Caki2 (cell line): Measurements from ENCODE around the gene SAPCD2. TPM values are rescaled to one million over a fixed set of nuclear protein-coding genes. Genes with fewer than 3 reads are reported as not detected.
A peak's percentile ranks its signal among the peaks of the same experiment; 100 is the strongest.
"Not testable (repeated sequence)": the region's sequence is repeated elsewhere in the genome, so short reads cannot be mapped to it uniquely, and the experiment has no call there.

Experiments used
- DNase-seq: peaks from one replicate; pipeline ENCODE4 v3.0.0-alpha.2; 2015; ENCODE audit warnings: low read depth
- in situ Hi-C: cut with HindIII; loops from 2 replicates; pipeline ENCODE4 v1.10.0; 2016; ENCODE audit warnings: low sequenced_read_pairs, low pct_unique_long_range_greater_than_20kb, mixed read lengths
- total RNA-seq: library from RNA; depleted of rRNA; stranded (reverse); fragments of >200 nt; shearing (Covaris generic); gene quantifications from 2 replicates; pipeline ENCODE4 v1.2.3, GENCODE V29; 2014; ENCODE audit warnings: low replicate concordance; rRNA removed

SAPCD2 gene, protein sequence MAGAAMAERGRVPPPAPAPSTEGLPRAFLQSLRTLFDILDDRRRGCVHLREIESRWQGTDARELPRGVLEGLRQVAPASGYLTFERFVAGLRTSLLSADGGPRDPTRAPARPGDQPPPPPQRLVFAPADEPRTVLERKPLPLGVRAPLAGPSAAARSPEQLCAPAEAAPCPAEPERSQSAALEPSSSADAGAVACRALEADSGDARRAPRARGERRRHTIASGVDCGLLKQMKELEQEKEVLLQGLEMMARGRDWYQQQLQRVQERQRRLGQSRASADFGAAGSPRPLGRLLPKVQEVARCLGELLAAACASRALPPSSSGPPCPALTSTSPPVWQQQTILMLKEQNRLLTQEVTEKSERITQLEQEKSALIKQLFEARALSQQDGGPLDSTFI
- 51.2 and 55.0 TPM in 2 replicates for total RNA-seq

DNA sequence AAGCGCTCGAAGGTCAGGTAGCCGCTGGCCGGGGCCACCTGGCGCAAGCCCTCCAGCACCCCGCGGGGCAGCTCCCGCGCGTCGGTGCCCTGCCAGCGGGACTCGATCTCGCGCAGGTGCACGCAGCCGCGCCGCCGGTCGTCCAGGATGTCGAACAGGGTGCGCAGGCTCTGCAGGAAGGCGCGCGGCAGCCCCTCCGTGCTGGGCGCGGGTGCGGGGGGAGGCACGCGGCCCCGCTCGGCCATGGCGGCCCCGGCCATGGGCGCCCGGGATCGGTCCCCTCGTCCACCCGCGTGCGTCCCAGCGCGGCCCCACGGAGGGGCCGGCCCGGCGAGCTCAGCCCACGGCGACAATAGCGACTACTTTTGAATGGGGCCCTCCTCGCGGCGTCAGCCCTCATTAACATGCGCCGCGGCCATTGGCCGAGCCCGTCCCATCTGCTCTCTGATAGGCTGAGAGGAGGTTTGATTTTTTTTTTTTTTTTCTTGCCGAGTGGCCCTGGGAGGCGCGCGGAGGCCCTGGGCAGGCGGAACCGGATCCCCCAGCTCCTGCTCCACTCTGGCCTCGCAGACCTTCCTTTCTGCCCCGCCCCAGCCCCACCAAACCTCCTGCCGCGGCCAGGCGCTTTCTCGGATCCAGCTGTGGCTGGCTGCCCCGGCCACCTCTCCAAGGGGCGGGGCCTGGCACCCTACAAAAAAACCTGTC is at the start of gene SAPCD2:
TSS of gene SAPCD2 (minus strand) at position 357 of the 705 bp plus-strand sequence. CDS start at position 260, 97 bp downstream.
- peak; percentile 96 for DNase-seq
- in situ Hi-C loops: no loop called here

DNA sequence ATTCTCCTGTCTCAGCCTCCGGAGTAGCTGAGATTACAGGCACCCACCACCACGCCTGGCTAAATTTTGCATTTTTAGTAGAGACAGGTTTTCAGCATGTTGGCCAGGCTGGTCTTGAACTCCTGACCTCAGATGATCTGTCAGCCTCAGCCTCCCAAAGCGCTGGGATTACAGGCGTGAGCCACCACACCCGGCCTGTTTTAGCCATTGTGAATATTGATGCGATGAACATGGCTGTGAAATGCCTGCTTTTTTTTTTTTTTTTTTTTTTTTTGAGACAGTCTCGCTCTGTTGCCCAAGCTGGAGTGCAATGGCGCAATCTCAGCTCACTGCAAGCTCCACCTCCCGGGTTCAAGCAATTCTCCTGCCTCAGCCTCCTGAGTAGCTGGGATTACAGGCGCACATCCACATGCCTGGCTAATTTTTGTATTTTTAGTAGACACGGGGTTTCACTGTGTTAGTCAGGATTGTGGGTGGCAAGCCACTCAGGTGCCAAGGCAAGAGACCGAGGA is 47.8 kb upstream of the SAPCD2 start:
- DNase-seq, in situ Hi-C loops: not testable (repeated sequence)

DNA sequence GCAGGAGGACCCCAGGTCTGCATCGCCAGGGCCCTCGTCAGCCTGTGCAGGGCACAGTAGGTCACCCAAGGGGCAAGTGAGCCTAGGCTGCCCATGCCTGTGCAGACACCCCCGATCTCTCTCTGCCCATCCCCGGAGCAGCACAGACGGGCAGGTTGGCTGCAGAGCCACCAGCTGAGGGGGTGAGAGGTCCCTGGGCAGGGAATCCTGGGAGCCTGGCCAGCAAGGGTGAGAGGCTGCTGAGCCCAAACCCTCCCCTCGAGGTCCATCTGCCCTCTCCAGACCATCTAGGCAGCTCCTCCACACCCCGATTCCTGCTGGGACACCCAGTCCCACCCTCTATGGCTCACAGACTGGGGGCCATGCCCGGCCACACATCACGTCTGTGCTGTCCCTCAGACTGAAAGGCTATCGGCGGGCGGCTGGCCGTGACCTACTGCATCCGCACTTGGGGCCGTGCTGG is 46.9 kb upstream of the SAPCD2 start:
- in situ Hi-C loops: no loop called here
- DNase-seq: no peak

DNA sequence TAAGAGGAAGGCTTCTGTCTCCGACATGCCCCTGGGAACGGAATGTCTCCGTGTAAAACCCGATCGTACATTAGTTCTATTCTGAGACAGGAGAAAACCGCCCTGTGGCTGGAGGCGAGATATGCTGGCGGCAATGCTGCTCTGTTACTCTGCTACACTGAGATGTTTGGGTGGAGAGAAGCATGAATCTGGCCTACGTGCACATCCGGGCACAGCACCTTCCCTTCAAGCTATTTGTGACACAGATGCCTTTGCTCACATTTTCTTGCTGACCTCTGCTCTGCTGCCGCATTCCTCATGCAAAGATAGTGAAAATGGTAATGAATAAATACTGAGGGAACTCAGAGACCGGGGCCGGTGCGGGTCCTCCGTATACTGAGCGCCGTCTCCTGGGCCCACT is 46.4 kb upstream of the SAPCD2 start:
- in situ Hi-C loops: no loop called here
- DNase-seq: no peak

DNA sequence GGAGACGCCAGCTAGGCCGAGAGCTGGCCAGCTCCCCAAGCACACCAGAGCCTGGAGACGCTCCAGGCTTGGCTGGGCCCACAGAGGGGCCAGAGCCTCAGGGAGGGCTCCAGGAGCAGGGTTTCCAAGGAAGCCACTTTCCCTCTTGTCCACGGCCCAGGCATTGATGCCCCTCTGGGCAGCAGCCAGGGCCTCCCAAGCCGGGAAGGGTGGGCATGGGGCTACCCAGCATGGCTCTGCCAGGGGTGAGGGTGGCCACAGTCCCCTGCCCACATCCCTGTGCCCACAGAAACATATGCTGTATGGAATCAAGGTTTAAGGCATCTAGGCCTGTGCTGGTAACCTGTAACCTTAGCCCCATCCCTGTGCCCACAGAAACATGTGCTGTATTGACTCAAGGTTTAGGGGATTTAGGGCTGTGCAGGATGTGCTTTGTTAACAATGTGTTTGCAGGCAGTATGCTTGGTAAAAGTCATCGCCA is 45.7 kb upstream of the SAPCD2 start:
- in situ Hi-C loops: no loop called here
- DNase-seq: no peak

DNA sequence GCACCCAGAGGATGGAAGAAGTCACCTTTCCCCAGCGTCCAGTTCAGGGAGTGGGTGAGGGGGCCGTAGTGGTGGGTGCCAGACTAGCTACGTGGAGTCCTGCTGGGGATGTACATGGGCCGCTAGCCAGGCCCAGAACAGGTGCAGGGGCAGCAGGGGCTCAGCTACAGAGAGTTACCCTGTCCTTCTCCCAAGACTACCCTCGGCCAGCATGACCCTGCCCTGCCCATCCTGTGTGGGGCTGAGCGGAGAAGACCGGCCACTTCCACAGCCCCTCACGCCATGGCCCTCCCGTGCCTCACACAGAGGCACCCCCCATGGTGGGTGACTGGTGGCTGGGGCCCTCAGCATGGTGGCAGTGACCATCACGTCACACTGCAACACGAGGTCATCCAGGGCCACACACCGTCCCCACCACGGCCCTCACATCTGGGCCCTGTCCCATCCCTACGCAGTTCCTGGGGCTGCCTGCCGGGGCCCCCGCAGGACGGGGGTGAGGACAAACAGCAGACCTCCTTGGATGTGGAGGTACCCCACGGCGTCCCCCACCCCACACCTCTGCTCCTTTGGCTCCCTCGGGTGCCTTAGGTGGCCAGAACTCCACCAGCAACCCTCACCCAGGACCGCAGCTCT is 45.2 kb upstream of the SAPCD2 start:
- DNase-seq: no peak
- in situ Hi-C loops: no loop called here

DNA sequence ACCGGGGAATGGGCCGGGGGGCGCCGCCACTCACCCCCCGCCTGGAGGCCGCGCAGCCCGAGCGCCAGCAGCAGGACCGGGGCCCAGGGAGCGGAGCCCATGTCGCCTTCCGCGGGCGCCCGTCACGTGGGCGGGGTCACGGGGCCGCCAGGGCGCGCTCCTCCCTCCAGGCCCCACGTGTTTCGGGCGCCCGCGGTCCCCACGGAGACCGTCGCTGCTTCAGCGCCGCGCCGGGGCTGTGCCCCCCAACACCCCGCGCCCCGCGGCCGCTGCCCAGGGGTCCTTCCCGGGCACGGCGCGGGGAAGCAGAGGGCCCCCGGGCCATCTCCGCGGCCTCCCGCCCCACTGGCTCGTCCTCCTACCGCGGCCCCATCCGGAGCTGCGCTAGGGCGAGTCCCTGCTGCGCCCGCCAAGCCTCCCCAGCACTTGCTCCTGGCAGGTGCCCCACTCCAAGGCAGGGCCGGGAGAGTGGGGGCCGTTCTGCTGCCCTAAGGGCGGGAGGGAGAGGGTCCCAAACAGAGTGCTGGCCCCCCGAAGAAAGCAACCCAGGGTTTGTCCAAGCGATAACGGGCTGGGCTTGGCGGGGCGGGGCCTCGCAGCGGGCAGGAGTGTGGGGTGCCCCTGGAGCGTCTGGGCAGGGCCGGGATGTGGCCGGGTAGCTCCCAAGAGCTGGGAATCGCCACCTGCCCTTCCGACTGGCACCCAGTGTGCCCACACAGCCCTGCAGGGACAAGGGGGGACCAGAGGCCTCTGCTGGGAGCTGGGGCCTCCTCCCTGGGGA is 44.4 kb upstream of the SAPCD2 start, which contains the start of gene DPP7:
TSS of gene DPP7 (minus strand) at position 121 of the 781 bp plus-strand sequence. CDS start at position 101, 20 bp downstream.
- in situ Hi-C loops: no loop called here

DNA sequence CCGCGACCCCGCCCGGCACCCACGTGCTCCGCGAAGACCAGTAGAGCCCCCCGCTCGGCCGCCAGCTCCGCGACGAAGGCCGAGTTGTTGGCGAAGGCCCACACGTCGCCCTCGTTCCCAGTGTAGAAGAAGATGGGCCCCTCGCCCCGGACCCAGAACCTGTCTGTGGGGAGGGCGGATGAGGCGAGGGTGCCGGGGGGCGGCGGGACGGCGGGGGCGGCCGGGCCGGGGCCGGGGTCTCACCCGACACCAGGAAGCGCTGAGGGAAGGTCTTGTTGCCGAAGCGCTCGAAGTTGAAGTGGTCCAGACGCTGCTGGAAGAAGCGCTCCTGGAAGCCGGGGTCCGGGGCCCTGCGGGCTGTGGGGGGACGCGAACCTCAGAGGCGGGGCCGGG is 43.9 kb upstream of the SAPCD2 start:
- DNase-seq: no peak
- in situ Hi-C loops: no loop called here

More for the DNA sequence above, 44.4 kb upstream of the SAPCD2 start, which contains the start of gene DPP7:
- DNase-seq: peak; percentile 52

DNA sequence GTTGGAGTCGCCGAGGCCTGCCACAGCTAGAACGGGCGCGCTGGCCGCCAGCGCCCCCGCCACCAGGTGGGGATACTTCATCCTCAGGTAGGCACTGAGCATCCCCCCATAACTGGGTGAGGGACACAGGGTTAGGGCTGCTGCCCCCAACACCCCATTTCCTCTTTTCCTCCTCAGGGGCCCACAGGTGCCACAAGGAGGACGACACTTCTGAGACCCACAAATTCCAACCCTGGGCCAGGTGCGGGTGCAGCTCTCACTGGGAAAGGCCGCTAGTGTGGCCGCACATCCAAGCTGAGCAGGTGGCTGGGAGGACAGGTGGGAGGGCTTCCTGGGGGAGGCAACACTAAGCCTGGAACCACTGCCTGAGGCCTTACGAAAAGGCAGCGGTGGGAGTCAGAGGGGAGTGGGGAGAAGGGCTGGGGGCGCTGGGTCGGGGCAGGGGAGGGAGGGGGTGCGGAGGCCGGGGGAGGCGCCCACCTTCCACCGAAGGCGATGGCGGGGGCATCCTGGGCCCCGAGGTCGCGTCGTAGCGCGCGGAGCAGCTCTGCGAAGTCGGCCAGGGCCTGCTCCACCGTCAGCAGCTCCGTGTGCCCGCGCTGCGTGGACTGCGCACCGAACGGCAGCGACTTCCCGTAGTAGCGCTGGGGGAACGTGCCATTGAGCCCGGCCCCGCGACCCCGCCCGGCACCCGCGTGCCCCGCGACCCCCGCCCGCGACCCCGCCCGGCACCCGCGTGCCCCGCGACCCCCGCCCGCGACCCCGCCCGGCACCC is 43.2 kb upstream of the SAPCD2 start:
- in situ Hi-C loops: no loop called here
- no peak for DNase-seq

DNA sequence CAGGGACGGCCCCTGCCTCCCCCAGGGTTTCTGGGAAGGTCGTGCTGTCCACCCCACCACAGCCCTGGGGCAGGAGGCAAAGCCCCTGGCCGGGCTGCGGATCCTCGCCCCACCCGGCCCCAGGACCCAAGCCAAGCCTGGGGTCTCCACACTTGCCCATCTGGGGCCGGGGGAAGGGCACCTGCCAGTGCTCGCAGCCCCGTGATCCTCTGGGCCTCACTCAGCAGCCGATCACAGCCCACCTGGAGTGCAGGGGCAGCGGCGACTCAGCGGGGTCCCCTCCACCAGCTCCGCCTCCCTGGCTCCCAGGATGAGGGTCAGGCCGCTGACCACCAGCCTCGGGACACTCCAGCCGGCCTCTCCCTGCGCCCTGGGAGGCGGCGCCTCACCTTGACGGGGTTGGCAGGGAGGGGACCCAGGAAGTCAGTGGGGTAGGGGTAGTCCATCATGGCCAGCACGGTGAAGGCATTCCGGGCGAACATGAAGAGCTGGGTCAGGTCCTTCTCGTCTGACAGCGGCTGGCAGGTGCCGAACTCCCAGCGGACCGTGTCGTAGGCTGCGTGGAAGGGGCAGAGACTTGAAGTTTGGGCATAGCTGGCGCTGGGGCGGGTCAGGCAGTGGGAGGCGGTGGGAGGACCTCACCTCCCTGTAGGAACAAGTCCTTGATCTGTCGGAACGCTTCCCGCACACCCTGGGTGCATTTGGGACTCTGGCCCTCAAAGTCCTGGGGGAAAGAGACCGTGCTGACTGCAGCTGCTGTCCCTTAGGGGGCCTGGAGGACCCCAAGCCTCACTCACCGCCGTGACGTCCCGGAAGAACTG is 42.4 kb upstream of the SAPCD2 start:
- no peak for DNase-seq
- in situ Hi-C loops: no loop called here

DNA sequence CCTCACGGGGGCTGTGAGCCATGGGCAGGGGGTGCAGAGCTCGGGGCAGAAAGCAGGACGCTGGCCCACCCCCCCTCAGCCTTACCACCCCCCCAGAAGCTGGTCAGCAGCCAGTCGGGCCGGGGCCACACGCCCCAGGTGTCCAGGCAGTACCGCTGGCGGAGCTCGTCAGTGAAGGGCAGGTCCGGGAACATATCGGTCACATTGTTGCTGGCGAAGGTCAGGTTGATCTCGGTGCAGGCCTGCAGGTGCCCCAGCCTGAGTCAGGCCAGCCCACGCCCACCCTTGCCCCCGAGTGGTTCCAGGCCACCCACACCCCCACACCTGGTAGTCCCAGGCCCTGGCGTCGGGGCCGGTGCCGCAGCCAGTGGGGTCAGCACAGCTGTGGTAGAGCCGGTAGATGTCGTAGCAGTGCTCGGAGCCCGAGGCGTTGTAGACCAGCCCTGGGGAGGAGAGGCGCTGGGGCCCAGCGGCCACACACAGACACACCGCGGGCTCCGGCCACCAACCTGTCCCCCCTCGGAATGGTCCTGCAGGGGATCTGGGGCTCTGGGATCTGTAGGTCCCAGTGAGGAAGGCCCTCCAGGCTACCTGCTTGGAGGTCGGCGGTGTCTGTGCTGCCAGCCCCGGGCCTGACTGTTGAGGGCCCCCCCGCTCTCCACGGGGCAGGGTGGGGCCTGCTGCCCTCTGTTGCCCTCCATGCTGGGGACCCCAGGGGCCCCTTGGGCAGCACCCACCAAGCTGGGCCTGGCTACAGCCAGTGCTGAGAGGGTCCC is 41.6 kb upstream of the SAPCD2 start:
- in situ Hi-C loops: no loop called here
- DNase-seq: no peak

DNA sequence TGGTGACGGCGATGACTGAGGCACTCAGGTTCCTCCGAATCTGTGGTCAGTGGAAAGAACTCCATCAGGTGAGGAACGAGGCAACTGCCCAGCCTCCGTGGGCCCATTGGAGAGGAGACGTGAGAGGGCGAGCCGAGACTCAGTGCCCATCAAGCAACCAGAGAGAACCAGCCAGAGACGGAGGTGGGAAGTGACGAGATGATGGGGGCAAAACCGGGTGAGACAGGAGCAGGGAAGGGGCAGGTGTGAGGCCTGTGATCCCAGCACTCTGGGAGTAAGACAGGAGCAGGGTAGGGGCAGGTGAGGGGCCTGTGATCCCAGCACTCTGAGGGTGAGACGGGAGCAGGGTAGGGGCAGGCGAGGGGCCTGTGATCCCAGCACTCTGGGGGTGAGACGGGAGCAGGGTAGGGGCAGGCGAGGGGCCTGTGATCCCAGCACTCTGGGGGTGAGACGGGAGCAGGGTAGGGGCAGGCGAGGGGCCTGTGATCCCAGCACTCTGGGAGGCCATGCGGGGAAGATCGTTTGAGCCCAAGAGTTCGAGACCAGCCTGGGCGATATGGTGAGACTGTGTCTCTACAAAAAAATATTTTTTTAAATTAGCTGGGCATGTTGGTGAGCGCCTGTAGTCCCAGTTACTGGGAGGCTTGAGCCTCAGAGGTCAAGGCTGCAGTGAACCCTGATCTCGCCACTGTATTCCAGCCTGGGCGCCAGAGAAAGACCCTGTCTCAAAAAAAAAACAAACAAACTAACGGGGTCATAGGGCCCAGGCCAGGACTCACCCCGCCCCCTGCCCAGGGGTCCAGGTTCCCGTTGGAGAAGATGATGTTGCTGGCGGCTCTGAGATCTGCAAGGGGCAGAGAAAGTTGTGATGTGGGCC is 40.8 kb upstream of the SAPCD2 start:
- in situ Hi-C loops: no loop called here

DNA sequence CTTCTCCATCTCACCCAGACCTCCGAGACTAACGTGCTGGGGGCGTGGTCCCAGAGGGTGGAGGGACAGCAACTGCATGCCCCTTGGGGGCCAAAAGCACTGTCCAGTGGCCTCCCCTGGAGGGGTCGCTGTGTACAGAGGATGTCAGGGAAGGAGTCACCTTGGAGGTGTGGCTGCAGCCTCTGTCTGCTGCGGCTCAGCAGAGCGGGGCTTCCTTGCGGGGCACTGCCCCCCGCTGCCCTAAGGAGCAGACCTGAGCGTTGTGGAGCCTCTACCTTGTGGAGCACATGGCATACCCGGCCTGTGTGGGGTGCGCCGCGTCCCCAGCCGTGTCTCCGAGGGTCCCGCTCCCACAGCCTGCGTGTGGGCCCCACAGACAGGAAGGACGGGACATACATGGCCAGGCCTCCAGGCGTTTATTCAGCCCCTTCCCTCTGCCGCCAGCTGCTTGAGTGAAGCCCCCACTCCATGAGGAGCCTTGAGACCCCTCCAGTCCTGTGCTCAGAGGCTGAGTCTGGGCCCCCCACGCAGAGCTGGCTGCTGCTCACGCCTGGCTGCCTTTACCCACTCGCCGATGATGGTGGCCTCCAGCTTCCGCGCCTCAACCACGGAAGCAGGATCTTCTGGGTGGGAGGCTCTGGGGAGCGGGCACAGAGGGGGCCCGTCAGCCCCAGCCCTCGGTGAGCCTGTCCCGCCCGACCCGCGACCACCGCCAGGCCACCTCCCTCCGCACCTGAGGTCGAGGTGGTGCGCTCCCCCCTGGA is 40.0 kb upstream of the SAPCD2 start:
- no peak for DNase-seq

More for the DNA sequence above, 40.8 kb upstream of the SAPCD2 start:
- DNase-seq: no peak

More for the DNA sequence above, 40.0 kb upstream of the SAPCD2 start:
- in situ Hi-C loops: no loop called here
